Measurements from ENCODE around the gene GID4.
"Not testable (repeated sequence)": the region's sequence is repeated elsewhere in the genome, so short reads cannot be mapped to it uniquely, and the experiment has no call there.

Gene GID4

DNA sequence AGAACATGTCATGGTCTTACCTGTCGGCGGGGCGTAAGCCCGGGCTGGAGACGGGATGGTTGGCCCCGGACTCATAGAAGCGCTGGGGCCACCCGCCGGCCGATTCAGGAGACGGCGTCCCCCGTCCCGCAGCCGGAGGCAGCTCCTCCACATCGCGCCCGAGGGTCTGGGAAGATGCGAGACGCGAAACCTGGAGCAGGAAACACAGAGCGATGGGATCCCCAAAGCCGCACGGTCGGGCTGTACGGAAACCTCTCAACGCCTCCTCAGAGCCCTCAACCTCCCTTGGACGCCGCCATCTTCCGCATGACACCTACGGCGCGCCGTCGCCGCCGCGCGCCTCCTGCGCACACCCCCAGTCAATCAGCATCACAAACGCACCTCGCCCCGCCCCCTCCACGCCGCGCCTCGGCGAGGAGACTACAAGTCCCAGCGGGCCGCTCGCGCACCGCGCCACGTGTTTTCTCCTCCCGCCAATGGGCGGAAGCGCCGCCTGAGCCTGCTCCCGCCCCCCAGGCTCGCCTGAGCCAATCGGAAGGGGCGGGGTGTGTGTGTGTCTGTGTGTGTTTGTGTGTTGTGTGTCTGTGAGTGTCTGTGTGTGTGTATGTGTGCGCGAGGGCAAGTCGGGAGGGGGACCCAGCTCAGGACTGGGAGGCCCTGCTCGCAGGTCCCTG is at the start of gene GID4, which contains the start of gene ATPAF2:
GID4 (plus strand) TSS at position 548 of the 674 bp plus-strand sequence; CDS start at position 605, 57 bp downstream.
ATPAF2 (minus strand) TSS at position 308 of the 674 bp plus-strand sequence; CDS start at position 153, 155 bp downstream.
- peak; percentile 100 for DNase-seq

DNA sequence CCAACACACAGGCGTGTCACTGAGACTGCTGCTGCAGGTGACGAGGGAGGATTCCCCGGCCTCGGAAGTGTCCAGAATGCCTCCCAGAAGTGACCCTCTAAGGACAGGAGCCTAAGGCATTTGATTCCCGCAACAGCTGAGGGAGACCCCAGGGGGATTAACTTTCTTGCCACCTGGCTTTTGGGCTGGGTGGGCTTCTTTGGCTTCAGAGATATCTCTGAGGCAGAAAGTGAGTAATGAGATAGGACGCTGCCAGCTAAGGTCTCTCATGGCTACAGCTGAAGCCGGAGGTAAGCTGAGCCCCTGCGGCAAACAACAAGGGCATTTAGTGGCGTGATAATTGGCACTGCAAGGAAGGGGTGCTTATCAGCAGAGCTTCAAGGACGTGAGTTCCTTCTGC is 49.6 kb upstream of the GID4 start:
- DNase-seq, result no peak

DNA sequence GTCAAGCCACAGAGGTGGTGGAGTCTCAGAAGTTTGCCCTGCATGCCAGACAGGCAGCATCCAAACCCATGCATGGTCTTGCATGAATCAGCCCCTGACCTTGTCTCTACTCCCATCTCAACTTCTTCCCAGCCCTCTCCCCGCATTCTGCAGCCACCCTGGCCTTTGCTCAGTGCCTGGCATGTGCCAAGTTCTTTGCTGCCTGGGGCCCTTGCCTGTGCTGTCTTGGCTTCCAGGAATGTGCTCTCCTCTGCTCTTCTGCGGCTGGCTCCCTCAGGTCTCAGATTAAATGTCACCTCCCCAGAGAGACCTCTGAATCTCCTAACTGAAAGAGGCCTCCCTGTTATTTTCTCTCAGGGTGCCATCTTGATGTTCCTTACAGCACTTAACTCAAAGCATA is 48.9 kb upstream of the GID4 start:
- DNase-seq, result no peak

DNA sequence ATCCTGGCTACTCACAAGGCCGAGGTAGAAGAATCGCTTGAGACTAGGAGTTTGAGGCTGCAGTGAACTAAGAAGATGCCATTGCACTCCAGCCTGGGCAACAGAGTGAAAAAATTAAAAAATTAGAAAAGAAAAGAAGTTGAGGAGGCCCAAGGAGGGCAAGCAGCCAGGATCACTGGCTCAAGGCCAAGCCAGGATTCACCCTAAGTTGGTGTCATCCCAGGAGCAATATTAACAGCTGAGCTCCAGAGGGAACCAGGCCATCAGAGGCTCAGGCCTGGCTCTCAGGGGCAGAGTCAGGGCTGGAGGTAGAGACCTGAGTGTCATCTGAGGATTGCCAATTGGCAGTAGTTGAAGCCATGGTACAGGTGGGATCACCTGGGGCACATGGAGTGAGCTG is 45.8 kb upstream of the GID4 start:
- no peak for DNase-seq

DNA sequence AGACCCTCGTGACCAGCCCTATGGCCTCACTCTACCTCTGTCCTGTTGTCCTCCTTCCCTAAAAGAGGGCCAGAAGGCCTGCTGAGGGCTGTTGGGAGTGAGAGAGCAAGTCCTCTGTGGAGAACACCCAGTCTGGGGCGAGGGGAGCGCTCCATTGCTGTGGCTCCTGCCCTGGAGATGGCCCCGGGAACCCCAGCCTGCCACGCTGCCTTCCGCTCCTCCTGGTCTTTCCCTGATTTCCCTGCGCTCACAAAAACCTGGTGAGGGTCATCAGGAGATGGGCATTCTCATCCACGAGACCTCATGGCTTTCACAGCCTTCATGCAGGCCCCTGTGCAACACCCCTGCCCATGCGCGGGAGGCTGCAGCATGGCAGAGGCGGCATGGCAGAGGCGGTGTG is 45.4 kb upstream of the GID4 start:
- DNase-seq, result no peak

DNA sequence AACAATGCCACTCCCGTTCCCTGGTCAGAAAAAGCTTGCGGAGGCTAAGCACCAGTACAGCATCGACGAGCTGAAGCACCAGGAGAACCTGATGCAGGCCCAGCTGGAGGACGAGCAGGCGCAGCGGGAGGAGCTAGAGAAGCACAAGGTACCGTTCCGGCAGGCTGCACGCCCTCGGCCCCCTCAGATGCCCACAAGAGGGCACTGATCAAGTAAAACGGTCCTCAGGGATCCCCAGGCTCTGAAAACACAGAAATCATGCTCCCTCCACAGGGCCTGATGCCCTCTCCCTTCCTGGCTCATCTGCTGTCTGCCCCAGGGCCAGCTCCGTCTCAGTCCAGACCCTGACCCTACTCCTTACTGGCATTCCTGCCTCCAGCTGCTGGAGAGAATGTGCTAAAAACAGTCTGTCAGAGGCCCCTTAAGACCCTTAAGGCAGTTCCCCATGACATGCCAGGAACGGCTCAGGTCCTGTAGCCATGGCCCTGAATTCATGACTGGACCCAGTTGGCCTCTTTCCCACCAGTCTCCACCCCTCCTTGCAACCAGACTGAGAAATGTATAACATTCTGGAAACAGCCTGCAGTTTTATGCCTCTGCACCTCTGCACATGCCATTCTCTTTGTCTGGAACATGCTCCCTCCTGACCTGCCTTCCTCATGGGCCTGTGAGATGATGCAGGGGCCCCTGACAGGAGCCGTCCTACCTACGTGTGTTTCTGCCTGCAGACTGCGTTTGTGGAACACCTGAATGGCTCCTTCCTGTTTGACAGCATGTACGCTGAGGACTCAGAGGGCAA is 44.7 kb upstream of the GID4 start:
- no peak for DNase-seq

DNA sequence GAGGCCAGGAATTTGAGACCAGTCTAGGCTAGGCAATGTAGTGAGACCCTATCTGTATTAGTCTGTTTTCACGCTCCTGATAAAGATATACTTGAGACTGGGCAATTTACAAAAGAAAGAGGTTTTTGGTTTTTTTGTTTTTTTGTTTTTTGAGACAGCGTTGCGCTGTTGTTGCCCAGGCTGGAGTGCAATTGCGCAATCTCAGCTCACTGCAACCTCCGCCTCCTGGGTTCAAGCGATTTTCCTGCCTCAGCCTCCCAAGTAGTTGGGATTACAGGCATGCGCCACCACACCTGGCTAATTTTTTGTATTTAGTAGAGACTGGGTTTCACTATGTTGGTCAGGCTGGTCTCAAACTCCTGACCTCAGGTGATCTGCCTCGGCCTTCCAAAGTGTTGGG is 43.3 kb upstream of the GID4 start:
- not testable (repeated sequence) for DNase-seq

DNA sequence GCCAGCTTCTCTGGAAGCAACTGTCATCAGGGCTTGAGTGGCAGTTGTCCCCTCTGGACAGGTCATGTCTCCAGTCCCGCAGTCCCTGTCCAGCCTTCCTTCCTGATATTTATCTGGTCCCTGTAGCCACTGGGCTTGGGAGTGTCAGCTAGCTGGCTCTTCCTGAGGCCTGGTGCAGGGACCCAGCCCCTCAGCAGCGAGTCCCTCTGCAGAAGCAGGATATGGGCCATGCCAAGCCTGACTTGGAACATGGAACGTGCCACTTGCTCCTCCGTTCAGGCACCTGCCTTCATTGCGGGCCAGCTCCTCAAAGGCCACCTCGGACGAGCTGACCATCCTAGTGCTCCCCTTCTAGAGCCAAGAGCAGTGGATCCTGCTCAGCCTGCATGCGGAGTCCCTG is 40.3 kb upstream of the GID4 start:
- no peak for DNase-seq

DNA sequence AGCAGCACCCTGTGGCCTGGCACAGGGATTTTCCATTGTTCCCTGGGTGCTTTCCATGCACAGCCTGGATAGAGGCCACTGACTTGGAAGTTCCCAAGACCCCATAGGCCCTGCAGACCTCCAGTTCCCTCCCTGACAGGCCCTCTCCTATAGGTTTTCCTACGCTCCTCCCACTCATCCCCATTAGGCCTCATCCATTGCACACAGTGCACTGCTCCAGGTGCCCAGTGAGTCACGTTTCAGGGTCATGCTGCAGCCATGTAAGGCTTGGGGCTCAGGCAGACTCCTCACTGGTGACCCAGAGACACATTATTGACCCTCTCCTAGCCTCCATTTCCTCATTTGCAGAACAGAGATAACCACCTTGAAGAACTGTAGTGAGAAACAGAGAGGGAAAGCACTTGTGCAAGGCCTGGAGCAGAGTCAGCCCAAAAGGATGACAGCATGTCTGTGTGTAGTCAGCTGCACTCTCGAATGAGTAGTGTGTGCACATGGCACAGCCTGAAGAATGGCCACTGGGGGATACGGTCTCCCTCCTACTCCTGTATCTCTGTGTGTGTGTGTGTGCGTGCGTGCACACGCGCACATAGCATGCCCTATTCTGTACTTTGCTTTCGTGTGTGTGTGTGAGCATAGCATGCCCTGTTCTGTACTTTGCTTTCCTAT is 39.7 kb upstream of the GID4 start:
- DNase-seq, result no peak

DNA sequence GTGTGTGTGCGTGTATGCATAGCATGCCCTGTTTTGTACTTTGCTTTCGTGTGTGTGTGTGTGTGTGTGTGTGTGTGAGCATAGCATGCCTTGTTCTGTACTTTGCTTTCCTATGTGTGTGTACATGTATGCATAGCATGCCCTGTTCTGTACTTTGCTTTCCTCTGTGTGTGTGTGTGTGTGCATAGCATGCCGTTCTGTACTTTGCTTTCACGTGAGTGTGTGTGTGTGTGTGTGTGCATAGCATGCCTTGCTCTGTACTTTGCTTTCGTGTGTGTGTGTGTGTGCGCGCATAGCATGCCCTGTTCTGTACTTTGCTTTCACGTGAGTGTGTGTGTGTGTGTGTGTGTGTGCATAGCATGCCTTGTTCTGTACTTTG is 39.2 kb upstream of the GID4 start:
- no peak for DNase-seq

DNA sequence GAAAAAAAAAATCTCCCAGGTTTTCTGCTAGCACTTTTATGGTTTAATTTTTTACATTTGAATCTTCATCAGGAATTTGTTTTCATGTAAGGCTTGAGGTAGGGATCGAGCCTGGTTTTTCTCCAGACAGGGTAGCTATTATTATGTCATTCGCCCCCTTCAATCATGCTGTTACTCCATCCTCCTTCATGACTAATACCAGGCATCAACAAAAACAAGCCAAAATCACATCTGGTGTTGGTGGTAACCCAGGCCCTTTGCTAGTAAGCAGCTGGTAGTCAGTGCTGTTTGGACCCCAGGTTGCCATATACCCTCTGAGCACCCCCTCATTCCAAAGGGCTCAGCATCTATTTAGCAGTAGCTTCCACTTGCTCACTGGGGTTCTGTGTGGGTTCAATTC is 37.0 kb upstream of the GID4 start:
- DNase-seq, result no peak

DNA sequence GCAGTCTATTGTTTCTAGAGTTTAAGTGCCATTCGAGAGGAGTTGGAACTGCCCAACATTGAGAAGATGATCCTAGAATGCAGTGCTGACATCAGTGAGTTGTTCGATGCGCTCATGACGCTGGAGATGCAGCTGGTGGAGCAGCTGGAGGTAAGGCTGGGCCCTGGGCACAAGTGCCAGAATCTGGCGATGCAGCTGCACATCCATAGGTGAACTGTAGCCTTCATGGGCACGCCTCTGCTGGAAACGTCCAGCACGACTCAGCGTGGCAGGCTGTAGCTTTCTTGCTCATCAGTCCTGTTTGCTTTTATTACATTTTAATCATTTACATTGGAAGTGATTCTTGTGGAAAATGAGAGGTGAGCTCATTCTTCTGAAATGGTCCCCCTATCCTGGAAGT is 34.9 kb upstream of the GID4 start:
- no peak for DNase-seq

DNA sequence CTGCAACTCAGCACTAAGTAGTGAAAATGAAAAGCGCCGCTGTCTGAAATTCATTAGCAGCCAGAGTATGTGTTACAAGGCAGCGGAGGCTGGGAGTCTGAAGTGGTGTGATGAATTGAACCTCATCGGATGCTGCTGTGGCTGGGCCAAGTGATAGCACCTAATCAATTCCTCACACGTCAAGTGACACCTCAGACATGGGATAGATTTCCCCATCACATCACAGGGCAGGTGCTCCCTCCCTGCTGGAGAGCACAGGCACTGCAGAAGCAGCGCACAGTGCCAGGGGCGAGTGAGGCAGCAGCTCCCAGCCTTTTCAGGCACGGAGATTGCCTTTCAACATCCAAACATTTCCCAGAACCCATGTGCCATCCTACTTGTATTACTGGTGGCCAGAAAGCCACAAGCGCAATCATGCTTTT is 34.3 kb upstream of the GID4 start:
- DNase-seq, result no peak

DNA sequence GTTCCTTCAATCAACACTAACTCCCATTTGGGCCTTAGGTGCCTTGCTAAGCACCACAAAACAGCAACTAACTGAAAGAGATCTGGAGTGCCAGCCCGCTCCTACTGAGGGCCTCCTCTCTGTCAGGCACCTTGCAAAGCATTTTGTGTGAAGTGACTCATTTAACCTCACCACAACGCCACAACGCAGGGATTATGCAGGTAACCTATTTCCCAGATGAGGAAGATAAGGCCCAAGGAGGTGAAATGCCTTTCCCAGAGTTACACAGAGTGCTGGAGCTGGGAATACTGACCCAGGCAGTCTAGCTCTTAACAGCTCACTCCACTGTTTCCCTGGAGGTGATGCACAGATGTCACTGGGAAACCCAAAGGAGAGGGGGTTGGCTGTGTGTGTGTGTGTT is 33.7 kb upstream of the GID4 start:
- DNase-seq, result no peak

DNA sequence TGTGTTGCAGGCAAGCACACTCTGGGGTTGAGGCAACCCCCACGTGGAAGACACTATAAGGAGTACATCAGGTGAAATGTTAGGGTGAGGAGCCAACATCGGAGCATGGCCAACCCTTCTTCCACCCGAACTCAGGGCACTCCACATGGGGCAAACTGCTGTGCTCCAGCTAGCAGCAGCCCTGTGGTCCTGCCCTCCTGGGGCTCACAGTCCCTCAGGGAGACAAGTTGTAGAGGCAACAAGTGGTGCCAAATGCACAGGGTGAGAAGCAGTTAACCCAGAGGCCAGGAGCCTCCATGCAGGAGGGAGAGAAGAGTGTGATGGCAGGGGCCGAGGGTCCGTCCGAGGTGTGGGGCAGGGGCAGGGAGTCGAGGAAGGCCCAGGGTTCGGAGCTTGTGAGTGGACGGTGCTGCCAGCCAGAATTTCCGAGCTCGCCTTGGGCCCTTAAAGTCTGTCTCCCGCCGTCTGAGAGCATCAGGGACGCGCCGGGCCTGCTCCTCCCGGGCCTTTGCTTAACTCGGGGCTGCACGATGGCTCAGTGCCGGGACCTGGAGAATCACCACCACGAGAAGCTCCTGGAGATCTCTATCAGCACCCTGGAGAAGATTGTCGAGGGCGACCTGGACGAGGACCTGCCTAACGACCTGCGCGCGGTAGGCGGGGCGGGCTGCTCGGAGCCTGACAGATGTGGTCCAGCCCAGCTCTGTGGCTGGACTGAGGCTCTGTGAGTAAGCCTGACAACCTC is 32.5 kb upstream of the GID4 start:
- DNase-seq, result no peak

DNA sequence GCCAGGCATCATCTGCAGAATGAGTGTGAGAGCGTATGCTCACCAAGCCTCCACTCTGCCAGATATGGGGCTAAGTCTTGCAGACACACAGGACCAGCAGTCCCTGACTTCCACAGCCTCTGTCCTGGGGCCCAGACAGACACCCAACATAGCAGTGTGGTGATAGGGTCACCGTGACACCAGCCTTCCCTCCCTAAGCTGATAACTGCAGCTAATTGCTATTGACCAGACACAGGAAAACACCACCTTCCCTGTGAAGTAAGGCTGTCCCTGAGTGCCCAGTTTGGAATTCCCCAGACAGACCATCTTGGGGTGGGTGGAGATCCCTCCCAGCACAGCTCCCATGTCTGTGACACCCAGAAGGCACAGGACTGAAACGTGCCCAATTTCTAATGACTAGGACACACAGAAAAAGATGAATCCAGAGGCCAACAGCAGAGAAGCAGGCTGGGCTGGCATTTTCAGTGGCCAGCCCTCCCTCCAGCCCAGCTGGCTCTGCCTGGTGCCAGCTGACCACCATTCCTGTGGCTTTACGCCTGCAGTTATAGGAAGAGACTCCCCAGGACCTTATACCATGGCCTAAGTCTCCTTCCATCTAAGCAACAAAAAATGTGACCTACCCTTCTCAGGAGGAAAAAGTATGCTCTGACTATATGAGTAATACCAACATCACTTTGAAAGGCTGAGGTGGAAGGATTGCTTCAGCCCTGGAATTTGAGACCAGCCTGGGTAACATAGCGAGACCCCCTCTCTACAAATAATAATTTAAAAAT is 30.5 kb upstream of the GID4 start:
- no peak for DNase-seq

DNA sequence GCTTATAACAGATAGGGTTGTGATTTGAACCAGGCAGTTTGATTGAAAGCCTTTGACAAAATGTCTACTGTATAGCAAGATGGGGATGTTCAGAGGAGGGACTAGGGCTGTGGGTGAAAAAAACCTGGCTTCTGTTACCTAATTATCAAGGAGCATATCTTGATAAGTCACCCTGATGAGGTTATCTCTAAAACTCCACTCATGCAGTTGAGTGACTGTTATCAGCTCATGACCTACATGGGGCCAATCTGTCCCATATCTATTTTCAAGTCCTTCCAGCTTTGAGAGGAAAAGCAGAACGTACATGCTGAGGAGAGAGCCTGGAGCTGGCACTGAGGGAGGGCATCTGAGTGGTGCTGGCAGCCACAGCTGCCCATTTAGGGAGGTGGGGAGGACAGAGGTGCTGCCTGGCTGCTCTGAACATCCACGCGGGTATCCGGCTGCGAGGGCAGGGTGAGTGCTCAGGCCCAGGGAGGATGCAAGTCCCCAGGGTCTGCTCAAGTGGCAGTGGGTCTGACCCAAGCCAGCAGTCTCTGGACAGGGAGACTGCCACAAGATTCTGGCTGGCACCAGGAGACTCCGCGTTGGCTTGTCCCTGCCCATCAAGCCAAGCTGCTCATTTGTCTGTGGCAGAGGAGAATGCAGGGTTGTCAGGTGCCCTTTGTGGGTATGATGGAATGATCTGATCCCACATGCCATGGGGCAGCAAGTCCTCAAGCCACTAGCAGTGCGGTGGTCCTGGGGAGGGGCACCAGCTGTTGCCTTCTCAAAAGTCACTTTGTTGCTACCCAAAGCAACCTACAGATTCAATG is 29.4 kb upstream of the GID4 start:
- no peak for DNase-seq

DNA sequence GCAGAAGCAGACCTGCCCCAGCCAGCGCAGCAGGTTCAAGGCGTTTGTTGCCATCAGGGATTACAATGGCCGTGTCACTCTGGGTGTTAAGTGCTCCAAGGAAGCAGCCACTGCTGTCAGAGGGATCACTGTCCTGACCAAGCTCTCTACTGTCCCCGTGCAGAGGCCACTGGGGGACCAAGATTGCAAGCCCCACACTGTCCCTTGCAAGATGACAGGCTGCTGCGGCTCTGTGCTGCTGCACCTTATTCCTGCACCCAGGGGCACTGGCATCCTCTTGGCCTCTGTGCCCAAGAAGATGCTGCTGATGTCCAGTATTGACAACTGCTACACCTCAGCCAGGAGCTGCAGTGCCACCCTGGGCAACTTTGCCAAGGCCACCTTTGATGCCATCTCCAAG is 27.9 kb upstream of the GID4 start:
- no peak for DNase-seq

DNA sequence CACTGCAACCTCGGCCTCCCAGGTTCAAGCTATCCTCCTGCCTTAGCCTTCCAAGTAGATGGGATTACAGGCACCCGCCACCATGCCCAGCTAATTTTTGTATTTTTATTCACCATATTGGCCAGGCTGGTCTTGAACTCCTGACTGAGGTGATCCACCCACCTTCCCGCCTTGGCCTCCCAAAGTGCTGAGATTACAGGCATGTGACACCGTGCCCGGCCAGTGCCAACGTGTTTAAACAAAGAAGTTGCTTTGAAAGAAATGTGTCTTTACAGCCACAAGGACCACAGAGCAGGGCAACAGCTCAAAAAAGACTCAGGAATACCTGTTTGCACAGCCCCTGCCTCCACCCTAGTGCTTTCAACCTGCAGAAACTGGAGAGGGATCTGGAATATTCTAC is 25.2 kb upstream of the GID4 start:
- no peak for DNase-seq

DNA sequence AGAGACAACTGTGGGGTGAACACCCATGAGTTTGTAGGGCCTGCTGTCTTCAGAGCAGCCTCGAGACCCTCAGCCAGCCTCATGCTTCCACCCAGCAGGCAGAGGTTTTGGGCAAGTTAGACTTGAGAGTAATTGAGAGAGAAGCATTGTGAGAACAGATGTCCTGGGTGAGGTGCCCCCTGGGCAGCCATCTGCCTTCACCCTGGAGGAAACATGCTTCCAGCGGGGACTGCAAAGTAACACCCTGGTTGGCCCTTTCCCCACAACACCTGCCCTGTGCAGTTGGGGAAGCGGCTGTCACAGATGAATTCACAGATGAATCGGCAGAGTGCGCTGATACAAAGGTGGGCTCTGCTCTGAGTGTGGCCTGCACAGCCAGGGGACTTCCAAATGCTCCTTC is 23.6 kb upstream of the GID4 start:
- DNase-seq, result no peak

DNA sequence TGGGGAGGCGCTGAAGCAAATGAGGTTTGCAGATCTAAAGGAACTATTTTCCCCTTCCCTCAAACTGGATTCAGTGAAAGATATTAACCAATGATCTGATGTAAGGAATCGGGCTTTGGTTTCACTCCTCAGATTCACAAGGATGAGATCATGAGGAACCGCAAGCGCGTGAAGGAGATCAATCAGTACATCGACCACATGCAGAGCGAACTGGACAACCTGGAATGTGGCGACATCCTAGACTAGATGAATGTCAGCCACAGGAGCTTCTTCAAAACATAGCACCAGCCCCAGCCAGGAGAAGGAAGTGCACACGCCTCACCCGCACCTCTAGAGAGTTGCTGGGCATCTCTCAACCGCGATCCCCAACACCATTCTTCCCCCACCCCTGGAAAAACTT is 22.8 kb upstream of the GID4 start:
- no peak for DNase-seq

DNA sequence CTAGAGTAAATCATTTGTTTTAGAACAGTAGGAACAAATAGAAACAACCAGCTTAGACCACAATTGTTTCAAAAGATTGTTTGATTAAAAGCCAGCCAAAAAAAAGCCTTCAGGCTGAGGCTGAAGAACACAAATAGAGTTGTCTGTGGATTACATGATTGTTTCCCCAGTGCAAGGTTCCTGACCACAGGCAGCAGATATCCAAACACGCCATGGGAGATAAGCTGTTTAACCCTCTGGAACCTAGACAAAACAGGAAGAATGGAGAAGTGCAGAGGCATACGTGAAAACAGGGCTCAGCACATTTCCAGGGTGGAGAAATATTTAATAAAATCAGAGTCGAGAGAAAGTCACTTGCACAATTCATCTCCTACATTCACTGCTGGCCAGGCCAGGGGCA is 21.2 kb upstream of the GID4 start:
- no peak for DNase-seq

All from CD4-positive, alpha-beta T cell treated with Interleukin-10 for 1 hour (primary cell).